ENCODE measurements around the gene FAM43B. TPM values are rescaled to one million over a fixed set of nuclear protein-coding genes. Genes with fewer than 3 reads are reported as not detected.

The FAM43B gene
- total and polyA plus RNA-seq, 4 donors, result 0.52 to 2.7 TPM; not detected in 2

- H3K27me3 ChIP-seq (ENCODE audit: control insufficient read depth in 1 of 2, insufficient read depth in 2 of 2, low read length in 1 of 2), result no peaks in the 10 kb centered on the region
- no peak overlapping the region for H3K4me3 ChIP-seq (ENCODE audit: low read length in 2 of 2)
- H3K27ac ChIP-seq (ENCODE audit: low read depth in 1 of 2, low read length in 2 of 2), result no peak overlapping the region
- H3K4me1 ChIP-seq (ENCODE audit: control insufficient read depth in 1 of 2, insufficient read depth in 2 of 2, low read length in 2 of 2), result no peaks in the 10 kb centered on the region
- 85% methylated on average over 14 of the region's 14 CpGs for WGBS, 2 donors
- H3K9me3 ChIP-seq (ENCODE audit: control insufficient read depth, low read length), result no peaks in the 10 kb centered on the region
- ATAC-seq (ENCODE audit: low FRiP score), result no peak
- intact Hi-C loops (cut with DNase I), result no loop called here
- DNase-seq, result no peak
- H3K36me3 ChIP-seq (ENCODE audit: control insufficient read depth in 1 of 2, insufficient read depth in 2 of 2, low read length in 1 of 2), result no peaks in the 10 kb centered on the region
Measured at GRCh38 chr1:20594746-20595145, 42.4 kb downstream of the FAM43B start.

GRCh38 chr1:20596106-20596505 is 43.7 kb downstream of the FAM43B start:
- Histone ChIP-seq H3K4me3 (ENCODE audit: low read length in 2 of 2) (no peak overlapping the region), H3K27me3 (ENCODE audit: control insufficient read depth in 1 of 2, insufficient read depth in 2 of 2, low read length in 1 of 2) (no peaks in the 10 kb centered on the region), H3K27ac (ENCODE audit: low read depth in 1 of 2, low read length in 2 of 2) (no peak overlapping the region), H3K4me1 (ENCODE audit: control insufficient read depth in 1 of 2, insufficient read depth in 2 of 2, low read length in 2 of 2) (no peaks in the 10 kb centered on the region), H3K36me3 (ENCODE audit: control insufficient read depth in 1 of 2, insufficient read depth in 2 of 2, low read length in 1 of 2) (no peaks in the 10 kb centered on the region), H3K9me3 (ENCODE audit: control insufficient read depth, low read length) (no peaks in the 10 kb centered on the region)
- intact Hi-C loops (cut with DNase I), result no loop called here
- whole genome bisulfite sequencing, 2 donors, result 23 to 34% methylated on average over 6 of the region's 6 CpGs
- ATAC-seq (ENCODE audit: low FRiP score) (no peak), DNase-seq (no peak)

GRCh38 chr1:20597650-20598049 is 45.3 kb downstream of the FAM43B start:
- H3K4me1 ChIP-seq (ENCODE audit: control insufficient read depth in 1 of 2, insufficient read depth in 2 of 2, low read length in 2 of 2), result no peaks in the 10 kb centered on the region
- 77 to 79% methylated on average over 3 of the region's 3 CpGs for WGBS, 2 donors
- DNase-seq (no peak), ATAC-seq (ENCODE audit: low FRiP score) (no peak)
- no peak overlapping the region for H3K4me3 ChIP-seq (ENCODE audit: low read length in 2 of 2)
- intact Hi-C loops (cut with DNase I), result no loop called here
- H3K36me3 ChIP-seq (ENCODE audit: control insufficient read depth in 1 of 2, insufficient read depth in 2 of 2, low read length in 1 of 2), result no peaks in the 10 kb centered on the region
- H3K27me3 ChIP-seq (ENCODE audit: control insufficient read depth in 1 of 2, insufficient read depth in 2 of 2, low read length in 1 of 2), result no peaks in the 10 kb centered on the region
- H3K9me3 ChIP-seq (ENCODE audit: control insufficient read depth, low read length), result no peaks in the 10 kb centered on the region
- no peak overlapping the region for H3K27ac ChIP-seq (ENCODE audit: low read depth in 1 of 2, low read length in 2 of 2)

- no peaks in the 10 kb centered on the region for H3K4me1 ChIP-seq (ENCODE audit: control insufficient read depth in 1 of 2, insufficient read depth in 2 of 2, low read length in 2 of 2)
- no peak for DNase-seq
- H3K4me3 ChIP-seq (ENCODE audit: low read length in 2 of 2), result no peak overlapping the region
- no peaks in the 10 kb centered on the region for H3K9me3 ChIP-seq (ENCODE audit: control insufficient read depth, low read length)
- no peaks in the 10 kb centered on the region for H3K27me3 ChIP-seq (ENCODE audit: control insufficient read depth in 1 of 2, insufficient read depth in 2 of 2, low read length in 1 of 2)
- no peak overlapping the region for H3K27ac ChIP-seq (ENCODE audit: low read depth in 1 of 2, low read length in 2 of 2)
- no peak for ATAC-seq (ENCODE audit: low FRiP score)
- H3K36me3 ChIP-seq (ENCODE audit: control insufficient read depth in 1 of 2, insufficient read depth in 2 of 2, low read length in 1 of 2), result no peaks in the 10 kb centered on the region
- intact Hi-C loops (cut with DNase I), result no loop called here
- 80 to 81% methylated on average over 5 of the region's 5 CpGs for WGBS, 2 donors
Measured at GRCh38 chr1:20600156-20600555, 47.8 kb downstream of the FAM43B start.

- no peaks in the 10 kb centered on the region for H3K9me3 ChIP-seq (ENCODE audit: control insufficient read depth, low read length)
- 36 to 37% methylated on average over 5 of the region's 5 CpGs for WGBS, 2 donors
- H3K36me3 ChIP-seq (ENCODE audit: control insufficient read depth in 1 of 2, insufficient read depth in 2 of 2, low read length in 1 of 2), result no peaks in the 10 kb centered on the region
- H3K27me3 ChIP-seq (ENCODE audit: control insufficient read depth in 1 of 2, insufficient read depth in 2 of 2, low read length in 1 of 2), result no peaks in the 10 kb centered on the region
- H3K4me3 ChIP-seq (ENCODE audit: low read length in 2 of 2), result no peak overlapping the region
- intact Hi-C loops (cut with DNase I), result no loop called here
- DNase-seq (no peak), ATAC-seq (ENCODE audit: low FRiP score) (no peak)
- H3K4me1 ChIP-seq (ENCODE audit: control insufficient read depth in 1 of 2, insufficient read depth in 2 of 2, low read length in 2 of 2), result no peaks in the 10 kb centered on the region
- H3K27ac ChIP-seq (ENCODE audit: low read depth in 1 of 2, low read length in 2 of 2), result no peak overlapping the region
Measured at GRCh38 chr1:20601129-20601825, 48.9 kb downstream of the FAM43B start.

- Histone ChIP-seq H3K4me1 (ENCODE audit: control insufficient read depth in 1 of 2, insufficient read depth in 2 of 2, low read length in 2 of 2) (no peaks in the 10 kb centered on the region), H3K4me3 (ENCODE audit: low read length in 2 of 2) (no peak overlapping the region), H3K36me3 (ENCODE audit: control insufficient read depth in 1 of 2, insufficient read depth in 2 of 2, low read length in 1 of 2) (no peaks in the 10 kb centered on the region), H3K27me3 (ENCODE audit: control insufficient read depth in 1 of 2, insufficient read depth in 2 of 2, low read length in 1 of 2) (no peaks in the 10 kb centered on the region), H3K9me3 (ENCODE audit: control insufficient read depth, low read length) (no peaks in the 10 kb centered on the region), H3K27ac (ENCODE audit: low read depth in 1 of 2, low read length in 2 of 2) (no peak overlapping the region)
- DNase-seq (no peak), ATAC-seq (ENCODE audit: low FRiP score) (no peak)
- intact Hi-C loops (cut with DNase I), result no loop called here
- WGBS, 2 donors, result 90 to 91% methylated on average over 4 of the region's 4 CpGs
Measured at GRCh38 chr1:20602851-20603450, 50.6 kb downstream of the FAM43B start.

- no peak for DNase-seq
- intact Hi-C loops (cut with DNase I), result no loop called here
- Histone ChIP-seq H3K9me3 (ENCODE audit: control insufficient read depth, low read length) (no peaks in the 10 kb centered on the region), H3K36me3 (ENCODE audit: control insufficient read depth in 1 of 2, insufficient read depth in 2 of 2, low read length in 1 of 2) (no peaks in the 10 kb centered on the region), H3K27ac (ENCODE audit: low read depth in 1 of 2, low read length in 2 of 2) (no peak overlapping the region), H3K4me3 (ENCODE audit: low read length in 2 of 2) (no peak overlapping the region), H3K4me1 (ENCODE audit: control insufficient read depth in 1 of 2, insufficient read depth in 2 of 2, low read length in 2 of 2) (no peaks in the 10 kb centered on the region), H3K27me3 (ENCODE audit: control insufficient read depth in 1 of 2, insufficient read depth in 2 of 2, low read length in 1 of 2) (no peaks in the 10 kb centered on the region)
- WGBS, 2 donors, result 83 to 90% methylated on average over 9 of the region's 9 CpGs
- no peak for ATAC-seq (ENCODE audit: low FRiP score)
Measured at GRCh38 chr1:20603504-20604464, 51.4 kb downstream of the FAM43B start.
